ENCODE results near the gene ACTG1. TPM values are rescaled to one million over a fixed set of nuclear protein-coding genes. Genes with fewer than 3 reads are reported as not detected.
A peak's percentile ranks its signal among the peaks of the same experiment; 100 is the strongest.

ACTG1 gene
- total and polyA plus RNA-seq, 9 of the 15 experiments (the other 6 are each of a cell fraction or from before 2014, with no cell fraction given), result 224 to 1,775 (median 568) TPM

DNA sequence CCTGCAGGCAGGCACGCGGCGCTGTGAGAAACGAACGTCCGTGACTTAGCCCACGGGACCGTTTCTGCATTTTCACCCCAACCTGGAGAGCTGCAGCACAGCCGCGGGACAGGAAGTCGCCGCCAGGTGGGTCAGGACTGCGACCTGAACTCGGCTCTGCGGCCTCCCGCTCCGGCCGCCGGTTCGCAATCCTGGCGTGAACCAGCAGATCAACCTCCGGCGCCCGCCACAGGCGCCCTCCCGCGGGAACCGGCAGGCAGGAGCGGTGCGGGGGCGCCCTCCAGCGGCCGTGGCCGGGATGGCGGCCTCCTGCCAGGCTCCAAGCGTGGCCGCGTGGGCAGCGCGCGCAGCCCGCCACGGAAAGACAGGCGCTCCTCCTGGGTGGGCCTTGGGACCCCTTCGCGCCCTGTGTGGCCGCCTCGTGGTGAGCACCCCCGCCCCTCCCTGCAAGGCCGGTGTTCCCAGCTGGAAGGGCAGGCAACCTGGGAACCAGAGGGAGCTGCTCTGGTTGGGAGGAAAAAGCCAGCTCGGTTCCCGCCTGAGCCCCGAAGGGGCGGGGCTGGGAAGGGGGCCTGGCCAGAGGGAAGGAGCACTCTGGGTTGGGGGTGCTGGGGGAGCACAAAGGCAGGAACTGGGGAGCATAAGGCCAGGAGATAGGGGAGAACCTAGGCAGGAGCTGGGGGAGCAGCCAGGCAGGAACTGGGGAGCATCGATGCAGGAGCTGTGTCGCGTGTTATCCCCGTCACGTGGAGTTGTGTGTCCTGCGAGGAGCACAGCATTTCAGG lies 28.2 kb downstream of the ACTG1 start (continued):
- TF ChIP-seq ZFP36 (IDR thresholded peaks at IDR 0.05; ENCODE audit: low read depth, low read length, partially characterized antibody), result peak; percentile 29
- TF ChIP-seq TAF7 (tag; IDR thresholded peaks at IDR 0.05), result no peak
- TF ChIP-seq RBM15 (IDR thresholded peaks at IDR 0.05; ENCODE audit: insufficient read depth, low read length), result no peak
- TF ChIP-seq KDM4B (IDR thresholded peaks at IDR 0.05; ENCODE audit: borderline replicate concordance in 2 of 2, low read depth in 1 of 2), result no peak
- TF ChIP-seq POLR2AphosphoS2 (IDR thresholded peaks at IDR 0.05; ENCODE audit: low read length), result no peak
- TF ChIP-seq ZKSCAN1 (IDR thresholded peaks at IDR 0.05; ENCODE audit: low read depth, low read length), result 0 out of 2 replicates have a peak, but pooled peaks have one; percentile 45
- TF ChIP-seq MED1 (CRISPR knock-in tag; IDR thresholded peaks at IDR 0.05; ENCODE audit: borderline replicate concordance), result no peak
- no peak for TF ChIP-seq SRF (CRISPR knock-in tag; IDR thresholded peaks at IDR 0.05)
- TF ChIP-seq ZBTB26 (CRISPR knock-in tag; IDR thresholded peaks at IDR 0.05), result no peak
- TF ChIP-seq ZZZ3 (IDR thresholded peaks at IDR 0.05), result no peak
- no peak for TF ChIP-seq JUN (IDR thresholded peaks at IDR 0.05; ENCODE audit: borderline replicate concordance, low read depth, low read length)
- 0 out of 2 replicates have a peak, but pooled peaks have one; percentile 65 for TF ChIP-seq JUN (CRISPR knock-in tag; IDR thresholded peaks at IDR 0.05; ENCODE audit: borderline replicate concordance)
- TF ChIP-seq RAD51 (IDR thresholded peaks at IDR 0.05; ENCODE audit: borderline replicate concordance, low read depth), result no peak
- TF ChIP-seq MYC (IDR thresholded peaks at IDR 0.05; ENCODE audit: low read depth, low read length), result peak; percentile 91
- TF ChIP-seq MYC (CRISPR knock-in tag; IDR thresholded peaks at IDR 0.05; ENCODE audit: borderline replicate concordance, low read depth), result no peak
- no peak for TF ChIP-seq SMARCE1 (IDR thresholded peaks at IDR 0.05)
- no peak for TF ChIP-seq ZNF143 (CRISPR knock-in tag; IDR thresholded peaks at IDR 0.05)
- TF ChIP-seq FOXM1 (IDR thresholded peaks at IDR 0.05; ENCODE audit: low read depth), result no peak
- peak; percentile 90 for TF ChIP-seq FOXM1 (CRISPR knock-in tag; IDR thresholded peaks at IDR 0.05; ENCODE audit: low read depth)
- peak; percentile 83 for TF ChIP-seq EP400 (IDR thresholded peaks at IDR 0.05)
- peak; percentile 39; the same call in 1 of the 2 replicates for TF ChIP-seq ZNF24 (IDR thresholded peaks at IDR 0.05)
- peak; percentile 61 for TF ChIP-seq FUS (optimal IDR thresholded peaks at IDR 0.05; ENCODE audit: low read depth, low read length)
- TF ChIP-seq HDAC1 (IDR thresholded peaks at IDR 0.05), result peak in 1 of 2 experiments; percentile 74; a peak in 1 of 4 replicates
- 0 out of 2 replicates have a peak, but pooled peaks have one; percentile 15 for TF ChIP-seq C11orf30 (IDR thresholded peaks at IDR 0.05; ENCODE audit: low read depth)
- TF ChIP-seq POLR2AphosphoS5 (IDR thresholded peaks at IDR 0.05; ENCODE audit: control insufficient read depth, insufficient read depth, low read depth, low read length), result no peak; the same call in 1 of the 2 replicates
- 0 out of 2 replicates have a peak, but pooled peaks have one; percentile 50 for TF ChIP-seq ELF1 (tag; IDR thresholded peaks at IDR 0.05)
- no peak for TF ChIP-seq ATF1 (CRISPR knock-in tag; IDR thresholded peaks at IDR 0.05)
- TF ChIP-seq ATF1 (tag; IDR thresholded peaks at IDR 0.05), result peak; percentile 68
- peak; percentile 83 for TF ChIP-seq POLR2G (IDR thresholded peaks at IDR 0.05; ENCODE audit: low read depth, low read length)
- no peak for TF ChIP-seq HDAC3 (IDR thresholded peaks at IDR 0.05; ENCODE audit: borderline replicate concordance, partially characterized antibody)

All from K562 (cell line).